Fibroblast of lung (primary cell): Measurements from ENCODE around the gene SIX1. TPM values are rescaled to one million over a fixed set of nuclear protein-coding genes. Genes with fewer than 3 reads are reported as not detected.

Source experiments
- DNase-seq, 2 donors: peaks; one replicate each; pipeline versions ENCODE4 v3.0.0 to v3.0.0-alpha.2; 2010; ENCODE audit warnings: low read depth in 2 of 2
- H2AFZ ChIP-seq: 2 replicates; pipeline ENCODE4 v1.5.1; 2012; ENCODE audit warnings: low read length, control low read depth, inconsistent platforms
- H3K27ac ChIP-seq: 2 replicates; pipeline ENCODE4 v1.5.1; 2011; ENCODE audit warnings: low read length, control low read depth; ENCODE audit not compliant: insufficient read depth
- H3K27me3 ChIP-seq: 2 replicates; pipeline ENCODE4 v1.5.1; 2011; ENCODE audit warnings: mild to moderate bottlenecking, low read length; ENCODE audit not compliant: control insufficient read depth, insufficient read depth
- H3K36me3 ChIP-seq: 2 replicates; pipeline ENCODE4 v1.5.1; 2011; ENCODE audit warnings: low read length; ENCODE audit not compliant: control insufficient read depth, insufficient read depth
- H3K4me1 ChIP-seq: 2 replicates; pipeline ENCODE4 v1.5.1; 2011; ENCODE audit warnings: low read length; ENCODE audit not compliant: control insufficient read depth, insufficient read depth; ENCODE audit errors: extremely low read depth
- H3K4me2 ChIP-seq: 2 replicates; pipeline ENCODE4 v1.5.1; 2011; ENCODE audit warnings: low read length, control low read depth; ENCODE audit not compliant: insufficient read depth; ENCODE audit errors: extremely low read depth
- H3K4me3 ChIP-seq, 4 experiments: fragments of 200-600 bp in 1 of 4; sonication (generic) in 1 of 4; replicated peaks in 1 of 4; 2 replicates each; pipeline ENCODE4 v1.5.1; 2011 to 2016; ENCODE audit warnings: low read length in 4 of 4, low read depth in 3 of 4, mild to moderate bottlenecking in 3 of 4, control low read depth in 2 of 4, inconsistent platforms in 1 of 4, mixed read lengths in 1 of 4; ENCODE audit not compliant: insufficient read depth in 1 of 4; ENCODE audit errors: control extremely low read depth in 1 of 4
- H3K79me2 ChIP-seq: 2 replicates; pipeline ENCODE4 v1.5.1; 2012; ENCODE audit warnings: mild to moderate bottlenecking, low read length, inconsistent platforms; ENCODE audit not compliant: control insufficient read depth, insufficient read depth
- H3K9ac ChIP-seq: 2 replicates; pipeline ENCODE4 v1.5.1; 2011; ENCODE audit warnings: mild to moderate bottlenecking, low read length, control low read depth; ENCODE audit not compliant: insufficient read depth
- H3K9me3 ChIP-seq: 2 replicates; pipeline ENCODE4 v1.5.1; 2012; ENCODE audit warnings: low read depth, low read length; ENCODE audit not compliant: control insufficient read depth, insufficient read depth
- H4K20me1 ChIP-seq: 2 replicates; pipeline ENCODE4 v1.5.1; 2011; ENCODE audit warnings: low read length; ENCODE audit not compliant: control insufficient read depth, insufficient read depth; ENCODE audit errors: extremely low read depth
- CTCF ChIP-seq, 2 donors: IDR thresholded peaks in 1 of 2; conservative IDR thresholded peaks in 1 of 2; 1 replicate in 1 of 2; 2 replicates in 1 of 2; pipeline ENCODE4 v1.5.1; 2011 to 2012; ENCODE audit warnings: low read length in 2 of 2, control low read depth in 1 of 2, inconsistent platforms in 1 of 2, low read depth in 1 of 2, mild to moderate bottlenecking in 1 of 2
- EZH2 ChIP-seq: IDR thresholded peaks from 2 replicates; pipeline ENCODE4 v1.5.1; 2012; ENCODE audit warnings: low read length, control low read depth, mild to moderate bottlenecking; ENCODE audit errors: missing control alignments
- polyA plus RNA-seq, 2 donors: library from polyadenylated mRNA; depleted of rRNA in 1 of 2; stranded (reverse) in 1 of 2; unstranded in 1 of 2; fragments of >200 nt; gene quantifications; 2 replicates each; pipeline ENCODE4 v1.2.1, GENCODE V29; 2011 to 2012; ENCODE audit warnings: missing spikeins in 1 of 2
- total RNA-seq: library from RNA; depleted of rRNA; stranded (reverse); fragments of >200 nt; gene quantifications from 2 replicates; pipeline ENCODE4 v1.2.1, GENCODE V29; 2014

Gene SIX1
- total and polyA plus RNA-seq, 2 donors (not counting 1 experiment from before 2014, with no cell fraction given) = 6.9 to 8.3 TPM

- no peak for TF ChIP-seq EZH2
- TF ChIP-seq CTCF (conservative IDR thresholded peaks at IDR 0.05 in 1 of 2, IDR thresholded peaks at IDR 0.05 in 1 of 2; ENCODE audit: low read depth in 1 of 2, low read length in 2 of 2) = no peak
- peaks cover 6% of the 10 kb centered on the region for H3K4me1 ChIP-seq
- no peaks in the 10 kb centered on the region for H3K9me3 ChIP-seq
- no peak for DNase-seq
- no peaks in the 10 kb centered on the region for H3K36me3 ChIP-seq
- H3K27ac ChIP-seq = no peak overlapping the region
- H3K4me3 ChIP-seq = no peak overlapping the region
- H3K79me2 ChIP-seq = no peaks in the 10 kb centered on the region
- H3K9ac ChIP-seq = no peak overlapping the region
- no peak overlapping the region for H3K4me2 ChIP-seq
- H2AFZ ChIP-seq = no peak overlapping the region
- no peaks in the 10 kb centered on the region for H3K27me3 ChIP-seq
- H4K20me1 ChIP-seq = no peaks in the 10 kb centered on the region
Measured at GRCh38 chr14:60662982-60663381, 13.7 kb upstream of the SIX1 start.

- H3K4me2 ChIP-seq = no peak overlapping the region
- DNase-seq = no peak
- H3K9ac ChIP-seq = no peak overlapping the region
- no peaks in the 10 kb centered on the region for H3K27me3 ChIP-seq
- no peaks in the 10 kb centered on the region for H3K9me3 ChIP-seq
- H3K4me1 ChIP-seq = peaks cover 9% of the 10 kb centered on the region
- H3K36me3 ChIP-seq = no peaks in the 10 kb centered on the region
- no peak overlapping the region for H3K4me3 ChIP-seq
- no peaks in the 10 kb centered on the region for H3K79me2 ChIP-seq
- no peaks in the 10 kb centered on the region for H4K20me1 ChIP-seq
- TF ChIP-seq CTCF (conservative IDR thresholded peaks at IDR 0.05 in 1 of 2, IDR thresholded peaks at IDR 0.05 in 1 of 2; ENCODE audit: low read depth in 1 of 2, low read length in 2 of 2) = no peak
- H3K27ac ChIP-seq = no peak overlapping the region
- no peak overlapping the region for H2AFZ ChIP-seq
Measured at GRCh38 chr14:60661721-60662120, 12.4 kb upstream of the SIX1 start.

DNA sequence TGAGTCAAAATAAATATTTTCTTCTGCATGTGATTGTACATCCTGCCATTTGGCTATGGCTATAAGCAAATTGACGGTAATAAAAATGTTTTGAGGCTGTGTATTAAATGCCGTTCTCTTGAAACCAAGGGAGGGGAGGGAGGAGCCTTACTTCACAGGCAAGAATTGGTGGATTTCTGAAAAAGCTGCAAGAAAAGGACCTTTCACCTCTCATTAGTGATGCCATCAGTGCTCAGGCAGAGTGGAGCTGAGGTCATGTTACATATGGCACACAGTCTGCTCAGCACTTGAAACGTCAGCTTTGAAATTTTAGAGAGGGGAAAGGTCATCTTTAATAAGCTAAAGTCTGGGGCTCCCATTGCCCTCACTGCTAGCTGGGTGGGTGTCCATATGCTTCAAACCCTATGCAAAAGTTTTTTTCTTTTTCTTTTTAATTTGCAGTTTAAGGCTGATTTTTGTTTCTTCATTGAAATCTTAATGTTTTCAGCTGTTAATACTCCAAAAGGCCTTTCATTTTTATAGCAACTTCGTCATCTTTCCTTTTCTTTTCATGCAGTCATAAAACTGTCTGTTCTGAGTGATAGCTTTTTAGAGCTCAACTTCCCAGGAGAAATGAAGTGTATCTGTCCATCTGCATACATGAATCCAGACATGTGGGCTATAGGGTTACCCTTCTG lies 9.8 kb upstream of the SIX1 start:
- DNase-seq = peak in 1 of 2 donors; percentile 83
- no peaks in the 10 kb centered on the region for H3K36me3 ChIP-seq
- peaks cover 8% of the 10 kb centered on the region for H3K27me3 ChIP-seq
- no peaks in the 10 kb centered on the region for H4K20me1 ChIP-seq
- H2AFZ ChIP-seq = no peak overlapping the region
- no peak overlapping the region for H3K27ac ChIP-seq
- no peak overlapping the region for H3K4me2 ChIP-seq
- peaks cover 9% of the 10 kb centered on the region for H3K4me1 ChIP-seq
- H3K9me3 ChIP-seq = no peaks in the 10 kb centered on the region
- no peak overlapping the region for H3K9ac ChIP-seq
- H3K4me3 ChIP-seq = peak overlapping the region in 1 of 4 experiments; percentile 21
- no peaks in the 10 kb centered on the region for H3K79me2 ChIP-seq
- no peak for TF ChIP-seq EZH2
- TF ChIP-seq CTCF (conservative IDR thresholded peaks at IDR 0.05 in 1 of 2, IDR thresholded peaks at IDR 0.05 in 1 of 2; ENCODE audit: low read depth in 1 of 2, low read length in 2 of 2) = no peak
